Uterus (tissue), 2 donors: ENCODE data around the gene RNF13.

Experiments used
- CTCF ChIP-seq, 4 experiments: fragments of 200-600 bp in 2 of 4; fragments of 450-650 bp in 2 of 4; sonication (generic) in 2 of 4; IDR thresholded peaks; one replicate each; pipeline ENCODE4 v1.5.1; 2016 to 2019; ENCODE audit warnings: antibody characterized with exemption in 4 of 4, mild to moderate bottlenecking in 2 of 4, moderate library complexity in 1 of 4
- POLR2A ChIP-seq, 2 donors: fragments of 450-650 bp; IDR thresholded peaks; one replicate each; pipeline ENCODE4 v1.6.1; 2016; ENCODE audit warnings: antibody characterized with exemption in 2 of 2, mild to moderate bottlenecking in 1 of 2, moderate library complexity in 1 of 2

GRCh38 chr3:149770246-149770645 lies 42.8 kb upstream of the RNF13 start:
- TF ChIP-seq CTCF (IDR thresholded peaks at IDR 0.05) (no peak), POLR2A (IDR thresholded peaks at IDR 0.05) (no peak)
